Stimulated activated CD4-positive, alpha-beta T cell treated with anti-CD3 and anti-CD28 coated beads, Interleukin-2, amount 100 ng/mL, for 24 hours (primary cell): Measurements from ENCODE around the gene OR2K2.
"Not testable (repeated sequence)": the region's sequence is repeated elsewhere in the genome, so short reads cannot be mapped to it uniquely, and the experiment has no call there.

Experiments
- DNase-seq, 2 donors: peaks; one replicate each; pipeline ENCODE4 v3.0.0-alpha.2; 2020

Gene OR2K2

GRCh38 chr9:111297066-111297824 is 32.8 kb downstream of the OR2K2 start:
- DNase-seq: no peak

GRCh38 chr9:111294691-111295451 is 35.2 kb downstream of the OR2K2 start:
- DNase-seq: no peak

- no peak for DNase-seq
These were observed 42.9 kb downstream of the OR2K2 start for GRCh38 chr9:111287127-111287526.

- DNase-seq: no peak
These were observed 45.3 kb downstream of the OR2K2 start for GRCh38 chr9:111284703-111285102.

GRCh38 chr9:111282845-111283244 is 47.2 kb downstream of the OR2K2 start:
- DNase-seq: no peak

- not testable (repeated sequence) for DNase-seq
These were observed 49.2 kb downstream of the OR2K2 start for GRCh38 chr9:111280795-111281194.
